Midbrain (tissue), 1 donor: ENCODE results near the gene DHRS2.

Experiments used
- DNase-seq: peaks from one replicate; lab custom pipeline; 2025; lab: John Stamatoyannopoulos, UW

Gene DHRS2

DNA sequence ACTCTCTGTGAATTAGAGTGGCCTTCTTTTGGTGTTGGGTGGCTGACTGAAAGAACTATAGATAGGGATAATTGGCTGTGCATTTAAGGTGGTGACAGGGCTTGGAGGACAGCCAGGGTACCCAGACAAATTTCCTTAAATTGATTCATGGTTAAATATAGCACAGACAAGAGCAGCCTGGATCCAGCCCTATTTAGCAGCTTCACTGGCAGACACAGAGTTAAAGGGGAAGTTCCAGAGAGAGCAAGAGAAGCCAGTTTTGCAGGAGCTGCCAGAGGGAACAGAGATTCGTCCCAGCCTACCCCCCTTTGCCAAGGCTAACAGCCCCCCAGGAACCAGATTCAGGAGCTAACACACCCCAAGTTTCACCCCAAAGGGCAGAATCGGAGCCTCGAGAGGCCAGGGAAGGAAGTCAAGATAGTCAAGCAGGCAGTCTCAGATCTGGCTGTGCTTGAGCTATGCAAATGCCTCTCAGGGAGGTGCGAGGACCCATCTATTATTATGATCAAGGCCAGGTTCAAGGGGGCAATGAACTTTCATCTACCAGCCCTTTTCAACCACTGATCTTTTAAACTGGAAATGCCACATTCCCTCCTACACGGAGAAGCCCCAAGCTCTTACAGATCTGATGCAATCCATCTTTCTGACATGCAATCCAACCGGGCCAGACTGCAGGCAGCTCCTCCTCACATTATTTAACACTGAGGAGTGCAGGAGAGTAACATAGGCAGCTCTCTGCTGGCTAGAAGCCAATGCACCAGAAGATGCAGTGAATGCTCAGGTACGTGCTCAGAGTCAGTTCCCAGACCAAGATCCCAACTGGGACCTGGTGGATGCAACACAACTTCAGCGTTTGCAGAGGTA is 58.2 kb downstream of the DHRS2 start:
- no peak for DNase-seq
